Liver (tissue), 9 donors: ENCODE measurements around the gene SCARB1. TPM values are rescaled to one million over a fixed set of nuclear protein-coding genes. Genes with fewer than 3 reads are reported as not detected.

ENCODE experiments used
- DNase-seq: peaks from one replicate; pipeline ENCODE4 v3.0.0-alpha.2; 2017; ENCODE audit warnings: low spot score
- H3K27ac ChIP-seq, 2 donors: one replicate each; pipeline ENCODE4 v1.7.0; 2013; ENCODE audit warnings: inconsistent platforms in 2 of 2, low read length in 2 of 2, control low read depth in 1 of 2, low read depth in 1 of 2, mild to moderate bottlenecking in 1 of 2
- H3K27me3 ChIP-seq, 4 donors: one replicate each; pipeline versions ENCODE4 v1.6.1 to v1.7.0; 2013; ENCODE audit warnings: low read length in 3 of 4, inconsistent platforms in 1 of 4, mild to moderate bottlenecking in 1 of 4, moderate library complexity in 1 of 4; ENCODE audit not compliant: control insufficient read depth in 4 of 4, insufficient read depth in 4 of 4
- H3K36me3 ChIP-seq, 4 donors: one replicate each; pipeline versions ENCODE4 v1.6.1 to v1.7.0; 2013; ENCODE audit warnings: low read length in 3 of 4, mild to moderate bottlenecking in 3 of 4, low read depth in 1 of 4, moderate library complexity in 1 of 4; ENCODE audit not compliant: control insufficient read depth in 4 of 4, insufficient read depth in 3 of 4
- H3K4me1 ChIP-seq, 4 donors: one replicate each; pipeline versions ENCODE4 v1.6.1 to v1.7.0; 2013; ENCODE audit warnings: low read length in 3 of 4, mild to moderate bottlenecking in 3 of 4, moderate library complexity in 1 of 4; ENCODE audit not compliant: control insufficient read depth in 4 of 4, insufficient read depth in 4 of 4
- H3K4me3 ChIP-seq, 3 donors: one replicate each; pipeline versions ENCODE4 v1.6.1 to v1.7.0; 2013; ENCODE audit warnings: low read length in 3 of 3, control low read depth in 1 of 3, low read depth in 1 of 3, mild to moderate bottlenecking in 1 of 3
- H3K9ac ChIP-seq, 2 donors: one replicate each; pipeline ENCODE4 v1.7.0; 2013; ENCODE audit warnings: low read length in 2 of 2, mild to moderate bottlenecking in 2 of 2, moderate library complexity in 2 of 2, control low read depth in 1 of 2, low read depth in 1 of 2
- H3K9me3 ChIP-seq, 4 donors: one replicate each; pipeline versions ENCODE4 v1.6.1 to v1.7.0; 2013; ENCODE audit warnings: low read length in 3 of 4; ENCODE audit not compliant: control insufficient read depth in 4 of 4
- ATF3 ChIP-seq: IDR thresholded peaks from 2 replicates; pipeline ENCODE4 v1.6.1; 2016; ENCODE audit warnings: antibody characterized with exemption
- CTCF ChIP-seq: fragments of 150-350 bp; IDR thresholded peaks from 2 replicates; pipeline ENCODE4 v1.5.1; 2017; ENCODE audit warnings: improper control_type of control experiment, low read depth, low read length; ENCODE audit not compliant: missing input control
- EGR1 ChIP-seq, 2 donors: IDR thresholded peaks; 2 replicates each; pipeline ENCODE4 v1.6.1; 2016 to 2018; ENCODE audit warnings: antibody characterized with exemption in 2 of 2, low read depth in 2 of 2
- FOXA2 ChIP-seq: IDR thresholded peaks from 2 replicates; pipeline ENCODE4 v1.6.1; 2016; ENCODE audit warnings: antibody characterized with exemption
- GABPA ChIP-seq, 2 donors: IDR thresholded peaks in 1 of 2; conservative IDR thresholded peaks in 1 of 2; 2 replicates each; pipeline ENCODE4 v1.6.1; 2016; ENCODE audit warnings: antibody characterized with exemption in 2 of 2, mild to moderate bottlenecking in 1 of 2, moderate library complexity in 1 of 2
- HNF4G ChIP-seq: IDR thresholded peaks from 2 replicates; pipeline ENCODE4 v1.6.1; 2016; ENCODE audit warnings: antibody characterized with exemption
- JUND ChIP-seq, 2 donors: IDR thresholded peaks; 2 replicates each; pipeline ENCODE4 v1.6.1; 2016; ENCODE audit warnings: antibody characterized with exemption in 2 of 2
- NR2F2 ChIP-seq: IDR thresholded peaks from 2 replicates; pipeline ENCODE4 v1.6.1; 2016; ENCODE audit warnings: antibody characterized with exemption
- RAD21 ChIP-seq, 2 donors: IDR thresholded peaks; 2 replicates each; pipeline ENCODE4 v1.6.1; 2016; ENCODE audit warnings: antibody characterized with exemption in 2 of 2, mild to moderate bottlenecking in 2 of 2
- REST ChIP-seq: IDR thresholded peaks from 2 replicates; pipeline ENCODE4 v1.6.1; 2016; ENCODE audit warnings: antibody characterized with exemption, mild to moderate bottlenecking
- RXRA ChIP-seq, 2 donors: IDR thresholded peaks; 2 replicates each; pipeline ENCODE4 v1.6.1; 2017 to 2018; ENCODE audit warnings: antibody characterized with exemption in 2 of 2, mild to moderate bottlenecking in 1 of 2
- SP1 ChIP-seq: IDR thresholded peaks from 2 replicates; pipeline ENCODE4 v1.6.1; 2018; ENCODE audit warnings: antibody characterized with exemption, mild to moderate bottlenecking
- TAF1 ChIP-seq: conservative IDR thresholded peaks from 2 replicates; pipeline ENCODE4 v1.6.1; 2016; ENCODE audit warnings: antibody characterized with exemption, mild to moderate bottlenecking
- YY1 ChIP-seq: IDR thresholded peaks from 2 replicates; pipeline ENCODE4 v1.6.1; 2016; ENCODE audit warnings: antibody characterized with exemption, mild to moderate bottlenecking
- WGBS: extraction: QIAGEN DNeasy Blood & Tissue Kit; methylation state at CpG from one replicate; pipeline ENCODE4 v1.1.7; 2013; 5-methylcytosine and 5-hydroxymethylcytosine counted together
- polyA plus RNA-seq, 2 donors: library from polyadenylated mRNA; stranded (reverse) in 1 of 2; unstranded in 1 of 2; fragments of 200-250 nt in 1 of 2; fragments of >200 nt in 1 of 2; fragmentation: Nextera tagmentation in 1 of 2; extraction: Ambion mirVana in 1 of 2; gene quantifications; one replicate each; pipeline versions ENCODE4 v1.2.1 to v1.2.3, GENCODE V29; 2013 to 2015
- total RNA-seq, 2 donors: library from RNA; depleted of rRNA; stranded (reverse); fragments of >200 nt; gene quantifications; one replicate each; pipeline ENCODE4 v1.2.3, GENCODE V29; 2014
- donor health status: healthy.
- donor health status: healthy.
- donor health status: healthy.
- donor health status: healthy.
- donor health status: healthy.

The SCARB1 gene
- total and polyA plus RNA-seq, 4 donors = 85.3 to 289 (median 141) TPM

GRCh38 chr12:124779161-124780141 lies 84.2 kb downstream of the SCARB1 start (continued):
- TF ChIP-seq CTCF (no peak), RXRA (IDR thresholded peaks at IDR 0.05) (no peak), TAF1 (no peak), YY1 (no peak), NR2F2 (no peak), JUND (IDR thresholded peaks at IDR 0.05) (no peak), FOXA2 (no peak)

GRCh38 chr12:124778411-124778810 lies 85.3 kb downstream of the SCARB1 start:
- peaks cover 14 to 46% (median 32%) of the 10 kb centered on the region in 4 donors for H3K4me1 ChIP-seq
- DNase-seq = no peak
- H3K9ac ChIP-seq = no peak overlapping the region
- peaks cover 0 to 17% (median 6%) of the 10 kb centered on the region in 4 donors for H3K36me3 ChIP-seq
- WGBS = 94% methylated on average over 12 of the region's 12 CpGs
- H3K9me3 ChIP-seq = no peaks in the 10 kb centered on the region
- no peak overlapping the region for H3K4me3 ChIP-seq
- TF ChIP-seq FOXA2 = no peak
- no peak for TF ChIP-seq EGR1 (IDR thresholded peaks at IDR 0.05; ENCODE audit: low read depth in 2 of 2)
- no peak for TF ChIP-seq GABPA (IDR thresholded peaks at IDR 0.05 in 1 of 2, conservative IDR thresholded peaks at IDR 0.05 in 1 of 2)
- no peak for TF ChIP-seq CTCF
- TF ChIP-seq TAF1 = no peak
- no peak for TF ChIP-seq SP1
- no peak for TF ChIP-seq HNF4G
- H3K27me3 ChIP-seq = no peaks in the 10 kb centered on the region
- peak overlapping the region; percentile 90 to 93 for H3K27ac ChIP-seq

- 42% methylated on average over 31 of the region's 31 CpGs for WGBS
- Histone ChIP-seq H3K27me3 (no peaks in the 10 kb centered on the region), H3K27ac (peak overlapping the region; percentile 90 to 93), H3K4me1 (peaks cover 14 to 46% (median 32%) of the 10 kb centered on the region in 4 donors), H3K36me3 (peaks cover 0 to 12% (median 5%) of the 10 kb centered on the region in 4 donors), H3K4me3 (no peak overlapping the region), H3K9ac (no peak overlapping the region), H3K9me3 (no peaks in the 10 kb centered on the region)
- no peak for DNase-seq
- no peak for TF ChIP-seq REST
- peak; percentile 34 for TF ChIP-seq SP1
- peak in 1 of 2 donors; percentile 39 for TF ChIP-seq EGR1 (IDR thresholded peaks at IDR 0.05; ENCODE audit: low read depth in 2 of 2)
- TF ChIP-seq JUND (IDR thresholded peaks at IDR 0.05) = no peak
- peak; percentile 23 to 59 for TF ChIP-seq RXRA (IDR thresholded peaks at IDR 0.05)
- TF ChIP-seq GABPA (IDR thresholded peaks at IDR 0.05 in 1 of 2, conservative IDR thresholded peaks at IDR 0.05 in 1 of 2) = peak in 1 of 2 donors; percentile 28
- no peak for TF ChIP-seq ATF3
- TF ChIP-seq YY1 = peak; percentile 41
- TF ChIP-seq RAD21 (IDR thresholded peaks at IDR 0.05) = peak; percentile 34 to 55
- TF ChIP-seq CTCF = no peak
Measured at GRCh38 chr12:124777399-124778372, 86.0 kb downstream of the SCARB1 start.
